HCT116 (cell line): ENCODE results near the gene LKAAEAR1. TPM values are rescaled to one million over a fixed set of nuclear protein-coding genes. Genes with fewer than 3 reads are reported as not detected.

Source experiments
- ATAC-seq: fragments of 200-7000 bp; cut with Tn5 transposase; 2 replicates; pipeline ENCODE4 v1.9.1; 2020; ENCODE audit warnings: mild to moderate bottlenecking, moderate library complexity
- BruUV-seq: library from RNA; stranded (reverse); fragments of 400-500 nt; replicated peaks from 2 replicates; lab custom pipeline; 2021; lab: Mats Ljungman, UMichigan
- CTCF ChIA-PET: fragments of 300-600 bp; sonication (Branson Sonifier 250); formaldehyde crosslinking; loops from one replicate; lab custom pipeline; 2021; ENCODE audit warnings: antibody characterized with exemption; lab: Charles Lee
- POLR2A ChIA-PET: fragments of 300-600, 350-600 bp; sonication (Branson Sonifier 250); formaldehyde crosslinking; loops from one replicate; lab custom pipeline; 2021; ENCODE audit warnings: antibody characterized with exemption; lab: Charles Lee
- RAD21 ChIA-PET, 2 experiments: fragments of 300-600 bp; sonication (Branson Sonifier 250); formaldehyde crosslinking; loops; one replicate each; lab custom pipeline; 2023; ENCODE audit warnings: low total read pairs in 2 of 2; ENCODE audit not compliant: uncharacterized antibody in 2 of 2, unreplicated experiment in 2 of 2, low non-redundant PET in 1 of 2; lab: Charles Lee
- DNase-seq: peaks from one replicate; pipeline ENCODE4 v3.0.0-alpha.2; 2010; ENCODE audit warnings: low read depth, low spot score
- H2AFZ ChIP-seq: fragments of 200-600 bp; shearing (Covaris generic), sonication (generic); 2 replicates; pipeline ENCODE4 v1.6.1; 2017; ENCODE audit warnings: low read depth, mixed run types, mixed read lengths, antibody characterized with exemption, low read length; ENCODE audit not compliant: poor library complexity, severe bottlenecking
- H3K27ac ChIP-seq: 2 replicates; pipeline ENCODE4 v1.5.1; 2012; ENCODE audit warnings: low read depth, low read length
- H3K27me3 ChIP-seq: fragments of 200-600 bp; sonication (generic); 2 replicates; pipeline ENCODE4 v1.6.1; 2016; ENCODE audit warnings: mixed run types, low read length, mixed read lengths; ENCODE audit not compliant: insufficient read depth
- H3K36me3 ChIP-seq, 2 experiments: fragments of 200-500 bp in 1 of 2; fragments of 200-600 bp in 1 of 2; sonication (Bioruptor generic) in 1 of 2; sonication (generic) in 1 of 2; 2 replicates each; pipeline versions ENCODE4 v1.5.1 to v1.6.1; 2014 to 2016; ENCODE audit warnings: low read length in 2 of 2, inconsistent platforms in 1 of 2, mixed read lengths in 1 of 2, mixed run types in 1 of 2; ENCODE audit not compliant: insufficient read depth in 2 of 2, control insufficient read depth in 1 of 2
- H3K4me1 ChIP-seq, 2 experiments: fragments of 200-600 bp in 1 of 2; sonication (generic) in 1 of 2; 2 replicates each; pipeline versions ENCODE4 v1.5.1 to v1.6.1; 2012 to 2017; ENCODE audit warnings: low read length in 2 of 2, inconsistent platforms in 1 of 2, mild to moderate bottlenecking in 1 of 2, mixed read lengths in 1 of 2, mixed run types in 1 of 2, moderate library complexity in 1 of 2; ENCODE audit not compliant: insufficient read depth in 2 of 2, control insufficient read depth in 1 of 2
- H3K4me2 ChIP-seq: fragments of 200-600 bp; sonication (generic); 2 replicates; pipeline ENCODE4 v1.6.1; 2017; ENCODE audit warnings: mixed run types, low read length, mixed read lengths
- H3K4me3 ChIP-seq, 2 experiments: fragments of 200-600 bp in 1 of 2; sonication (generic) in 1 of 2; replicated peaks in 1 of 2; 2 replicates each; pipeline ENCODE4 v1.5.1; 2011 to 2016; ENCODE audit warnings: low read length in 2 of 2, control low read depth in 1 of 2, low read depth in 1 of 2, mild to moderate bottlenecking in 1 of 2, mixed read lengths in 1 of 2, mixed run types in 1 of 2
- H3K79me2 ChIP-seq: fragments of 200-600 bp; sonication (generic); 2 replicates; pipeline ENCODE4 v1.6.1; 2017; ENCODE audit warnings: mild to moderate bottlenecking, mixed run types, low read length, moderate library complexity, mixed read lengths; ENCODE audit not compliant: insufficient read depth
- H3K9ac ChIP-seq: fragments of 200-600 bp; sonication (generic); 2 replicates; pipeline ENCODE4 v1.6.1; 2016; ENCODE audit warnings: low read length, mixed read lengths
- H3K9me2 ChIP-seq: fragments of 200-600 bp; sonication (generic), shearing (Covaris generic); 2 replicates; pipeline ENCODE4 v1.6.1; 2017; ENCODE audit warnings: mixed run types, mild to moderate bottlenecking, moderate library complexity; ENCODE audit not compliant: insufficient read depth
- H3K9me3 ChIP-seq, 2 experiments: fragments of 200-500 bp in 1 of 2; fragments of 200-600 bp in 1 of 2; sonication (Bioruptor generic) in 1 of 2; sonication (generic) in 1 of 2; 2 replicates each; pipeline ENCODE4 v1.6.1; 2014 to 2017; ENCODE audit warnings: low read length in 2 of 2, mixed read lengths in 2 of 2, inconsistent platforms in 1 of 2, low read depth in 1 of 2, mild to moderate bottlenecking in 1 of 2, mixed run types in 1 of 2, moderate library complexity in 1 of 2; ENCODE audit not compliant: control insufficient read depth in 1 of 2, insufficient read depth in 1 of 2
- H4K20me1 ChIP-seq: fragments of 200-600 bp; sonication (generic), shearing (Covaris generic); 2 replicates; pipeline ENCODE4 v1.6.1; 2017; ENCODE audit warnings: mixed run types, mild to moderate bottlenecking, moderate library complexity; ENCODE audit not compliant: insufficient read depth
- CBX3 ChIP-seq: IDR thresholded peaks from 2 replicates; pipeline ENCODE4 v1.6.1; 2012; ENCODE audit warnings: low read depth
- EZH2 ChIP-seq: fragments of 200-600 bp; sonication (generic); IDR thresholded peaks from 2 replicates; pipeline ENCODE4 v1.6.1; 2017; ENCODE audit warnings: antibody characterized with exemption, mixed run types
- EZH2phosphoT487 ChIP-seq: fragments of 200-600 bp; IDR thresholded peaks from 2 replicates; pipeline ENCODE4 v1.6.1; 2018; ENCODE audit warnings: antibody characterized with exemption, borderline replicate concordance
- RAD21 ChIP-seq: IDR thresholded peaks from 2 replicates; pipeline ENCODE4 v1.6.1; 2012; ENCODE audit warnings: low read depth, mild to moderate bottlenecking
- SP1 ChIP-seq: IDR thresholded peaks from 2 replicates; pipeline ENCODE4 v1.6.1; 2012; ENCODE audit warnings: low read depth
- SRF ChIP-seq: IDR thresholded peaks from 2 replicates; pipeline ENCODE4 v1.6.1; 2012; ENCODE audit warnings: low read depth
- TCF7L2 ChIP-seq: IDR thresholded peaks from 2 replicates; pipeline ENCODE4 v1.7.0; 2011; ENCODE audit warnings: borderline replicate concordance, inconsistent platforms; ENCODE audit not compliant: insufficient read depth, insufficient read length; ENCODE audit errors: extremely low read depth
- YY1 ChIP-seq: IDR thresholded peaks from 2 replicates; pipeline ENCODE4 v1.6.1; 2011; ENCODE audit warnings: low read length, low read depth, moderate library complexity, mild to moderate bottlenecking; ENCODE audit not compliant: insufficient replicate concordance; ENCODE audit errors: extremely low read depth
- ZNF274 ChIP-seq: fragments of 200-500 bp; sonication (Bioruptor generic); IDR thresholded peaks from 2 replicates; pipeline ENCODE4 v1.6.1; 2014; ENCODE audit warnings: mild to moderate bottlenecking, low read depth, low read length, inconsistent platforms
- intact Hi-C: fragments of 100-400 bp; cut with micrococcal nuclease; formaldehyde crosslinking; loops from 2 replicates; pipeline ENCODE4 v1.10.0; 2022
- total RNA-seq: library from RNA; stranded (reverse); gene quantifications from one replicate; pipeline ENCODE4 v1.2.1, GENCODE V29; 2021; ENCODE audit not compliant: unreplicated experiment
- TF ChIP-seq, protein P1 (sequence below): IDR thresholded peaks from 2 replicates; pipeline ENCODE4 v1.6.1; 2012

Gene LKAAEAR1
- total RNA-seq, 1 experiment from 2014 or later, result not detected

DNA sequence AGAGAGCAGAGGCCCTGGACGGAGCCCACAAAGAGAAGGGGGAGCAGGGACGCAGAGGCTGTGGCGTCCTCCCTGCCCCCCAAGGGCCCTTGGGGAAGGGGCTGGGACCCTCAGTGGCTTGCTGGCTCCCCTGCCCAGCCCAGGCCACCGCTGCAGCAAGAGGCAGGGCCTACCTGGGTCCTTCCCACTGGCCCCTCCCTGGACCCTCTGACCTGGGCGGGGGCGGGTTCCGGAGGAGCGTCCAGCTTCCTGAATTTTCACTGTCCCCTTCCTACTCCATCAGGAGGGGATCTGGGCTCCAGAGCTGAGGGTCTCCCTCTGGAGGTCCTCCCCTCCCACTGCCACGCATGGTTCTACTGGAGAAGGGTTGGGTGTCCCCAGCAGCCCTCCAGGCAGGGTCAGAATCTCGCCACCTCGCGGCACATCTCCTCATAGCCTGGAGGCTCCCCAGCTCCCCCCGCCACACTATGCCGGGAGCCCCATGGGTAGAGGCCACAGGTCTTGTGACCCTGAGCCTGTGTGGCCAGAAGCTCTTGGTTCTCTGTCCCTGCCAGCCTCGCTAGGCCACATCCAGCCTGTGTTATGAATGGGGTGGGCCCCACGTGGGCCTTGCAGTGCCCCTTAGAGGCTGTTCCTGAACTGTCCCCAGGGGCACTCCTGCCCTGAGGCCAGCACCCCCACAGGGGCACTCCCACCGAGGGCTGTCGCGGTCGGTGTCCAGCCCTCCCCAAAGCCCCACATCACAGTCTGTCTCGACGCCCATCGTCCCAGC lies 33.8 kb downstream of the LKAAEAR1 start:
- H3K4me2 ChIP-seq, result peak overlapping the region; percentile 80
- H4K20me1 ChIP-seq, result no peaks in the 10 kb centered on the region
- peaks cover 22 to 38% of the 10 kb centered on the region in 2 experiments for H3K4me1 ChIP-seq
- no peaks in the 10 kb centered on the region for H3K9me3 ChIP-seq
- intact Hi-C loops, result loop anchor here (10.0 kb wide), 1 partner anchor 346 kb away; the partner anchor contains the start of genes ARFRP1 and ZGPAT
- no peaks in the 10 kb centered on the region for H3K27me3 ChIP-seq
- no peak for ATAC-seq
- TF ChIP-seq EZH2phosphoT487 (no peak), YY1 (no peak), TCF7L2 (no peak)
- H3K27ac ChIP-seq, result peak overlapping the region; percentile 23; the same call in 1 of the 2 replicates
- BruUV-seq, result no TSS peak
- H2AFZ ChIP-seq, result no peak overlapping the region
- ChIA-PET CTCF (interaction anchor here (0.8 to 1.0 kb wide), 2 partner anchors 11 to 12 kb away, joined by 3 read pairs; no protein-coding TSS in a partner anchor), RAD21 (no interaction called here), POLR2A (no interaction called here)
- no peaks in the 10 kb centered on the region for H3K9me2 ChIP-seq
- peak overlapping the region; percentile 51; the same call in 1 of the 2 replicates for H3K9ac ChIP-seq
- H3K4me3 ChIP-seq, result peak overlapping the region in 1 of 2 experiments; percentile 56; a peak in 1 of 4 replicates
- no peaks in the 10 kb centered on the region for H3K79me2 ChIP-seq
- DNase-seq, result no peak
- no peaks in the 10 kb centered on the region for H3K36me3 ChIP-seq

DNA sequence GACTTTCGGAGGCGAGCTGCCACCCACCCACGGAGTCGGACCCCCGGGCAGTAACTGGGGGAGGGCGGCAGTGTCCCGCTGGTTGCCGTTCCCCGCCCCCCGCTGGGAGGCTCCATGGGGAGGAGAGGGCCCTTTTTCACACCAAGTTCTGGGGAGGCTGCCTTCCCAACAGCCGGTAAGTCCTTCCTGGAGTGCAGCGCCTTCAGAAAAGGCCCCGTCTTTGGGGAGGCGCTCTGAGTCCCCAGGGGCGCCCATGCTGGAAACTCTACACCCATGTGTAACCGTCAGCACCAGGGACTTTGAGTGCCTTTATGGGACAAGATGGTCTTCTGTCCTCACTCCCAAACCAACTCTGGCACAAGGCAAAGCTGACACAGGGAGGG lies 34.3 kb downstream of the LKAAEAR1 start:
- peak; percentile 13 for ATAC-seq
- no peak for DNase-seq
- POLR2A ChIA-PET, result no interaction called here
- RAD21 ChIA-PET, result no interaction called here
- H2AFZ ChIP-seq, result no peak overlapping the region
- peak overlapping the region; percentile 51 for H3K9ac ChIP-seq
- no peaks in the 10 kb centered on the region for H3K79me2 ChIP-seq
- H3K27ac ChIP-seq, result peak overlapping the region; percentile 23; the same call in 1 of the 2 replicates
- peak overlapping the region; percentile 37 to 56 for H3K4me3 ChIP-seq
- CTCF ChIA-PET, result interaction anchor here (0.8 to 1.0 kb wide), 2 partner anchors 10 to 11 kb away, joined by 3 read pairs; no protein-coding TSS in a partner anchor
- H3K9me3 ChIP-seq, result no peaks in the 10 kb centered on the region
- BruUV-seq, result no TSS peak
- H3K9me2 ChIP-seq, result no peaks in the 10 kb centered on the region
- TF ChIP-seq RAD21, result no peak
- TF ChIP-seq, protein P1, sequence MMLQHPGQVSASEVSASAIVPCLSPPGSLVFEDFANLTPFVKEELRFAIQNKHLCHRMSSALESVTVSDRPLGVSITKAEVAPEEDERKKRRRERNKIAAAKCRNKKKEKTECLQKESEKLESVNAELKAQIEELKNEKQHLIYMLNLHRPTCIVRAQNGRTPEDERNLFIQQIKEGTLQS, result no peak
- TF ChIP-seq YY1, result no peak
- no peak for TF ChIP-seq SRF
- no peak for TF ChIP-seq CBX3
- TF ChIP-seq ZNF274, result no peak
- no peak for TF ChIP-seq SP1
- TF ChIP-seq EZH2, result no peak
- intact Hi-C loops, result loop anchor here (10.0 kb wide), 1 partner anchor 345 kb away; the partner anchor contains the start of genes ARFRP1 and ZGPAT
- H3K4me2 ChIP-seq, result peak overlapping the region; percentile 80
- no peaks in the 10 kb centered on the region for H4K20me1 ChIP-seq
- H3K36me3 ChIP-seq, result no peaks in the 10 kb centered on the region
- no peaks in the 10 kb centered on the region for H3K27me3 ChIP-seq
- H3K4me1 ChIP-seq, result peaks cover 28 to 38% of the 10 kb centered on the region in 2 experiments
